Ovary (tissue), 9 donors: ENCODE data around the gene KRT33B. TPM values are rescaled to one million over a fixed set of nuclear protein-coding genes. Genes with fewer than 3 reads are reported as not detected.

ENCODE experiments used
- DNase-seq, 5 donors: peaks; one replicate each; pipeline ENCODE4 v3.0.0-alpha.2; 2019 to 2020
- H3K27ac ChIP-seq, 2 donors: fragments of 200-600 bp; one replicate each; pipeline versions ENCODE4 v1.5.1 to v1.8.0; 2019 to 2022
- H3K27me3 ChIP-seq: fragments of 200-600 bp; one replicate; pipeline ENCODE4 v1.8.0; 2022
- H3K36me3 ChIP-seq: fragments of 200-600 bp; sonication (generic); one replicate; pipeline ENCODE4 v1.5.1; 2019
- H3K4me1 ChIP-seq: one replicate; pipeline ENCODE4 v1.8.1; 2013; ENCODE audit warnings: mild to moderate bottlenecking, moderate library complexity; ENCODE audit not compliant: insufficient read depth
- H3K4me3 ChIP-seq: fragments of 200-600 bp; sonication (generic); one replicate; pipeline ENCODE4 v1.5.1; 2017
- H3K9me3 ChIP-seq, 2 donors: fragments of 200-600 bp in 1 of 2; sonication (generic) in 1 of 2; one replicate each; pipeline versions ENCODE4 v1.5.1 to v1.8.1; 2013 to 2019; ENCODE audit warnings: mild to moderate bottlenecking in 1 of 2, moderate library complexity in 1 of 2
- EP300 ChIP-seq: sonication (generic); formaldehyde crosslinking; IDR thresholded peaks from one replicate; pipeline ENCODE4 v1.6.1; 2017; ENCODE audit warnings: antibody characterized with exemption
- POLR2A ChIP-seq: fragments of 450-650 bp; IDR thresholded peaks from one replicate; pipeline ENCODE4 v1.6.1; 2017; ENCODE audit warnings: antibody characterized with exemption, mild to moderate bottlenecking, moderate library complexity
- WGBS, 3 donors: extraction: QIAGEN DNeasy Blood & Tissue Kit in 1 of 3; methylation state at CpG; one replicate each; pipeline versions ENCODE4 v1.1.5 to v1.1.7; 2013 to 2017; 5-methylcytosine and 5-hydroxymethylcytosine counted together
- intact Hi-C, 4 donors: fragments of 100-400 bp; cut with DNase I; formaldehyde crosslinking; loops; one replicate each; pipeline versions ENCODE4 v1.11.0 to v1.15.1; 2022 to 2023
- polyA plus RNA-seq, 2 donors: library from polyadenylated mRNA; stranded (reverse); fragments of 200-250 nt in 1 of 2; fragments of 350-450 nt in 1 of 2; fragmentation: Illumina TruSeq in 1 of 2; extraction: RNeasy Lipid Tissue Mini Kit (QIAGEN cat#74804) in 1 of 2; gene quantifications; one replicate each; pipeline ENCODE4 v1.2.3, GENCODE V29; 2013 to 2014
- total RNA-seq, 7 donors: library from RNA; depleted of rRNA in 2 of 7; stranded (reverse); fragments of >200 nt in 2 of 7; fragmentation: NEBNext Ultra II Directional in 3 of 7; extraction: Animal tissue kit (Norgen Biotek cat#: 25700) in 3 of 7; gene quantifications; one replicate each; pipeline versions ENCODE4 v1.1.0 to v1.2.4, GENCODE V29; 2016 to 2023
- TF ChIP-seq, protein P1 (sequence below), 3 donors: fragments of 450-650 bp in 2 of 3; fragments of 200-600 bp in 1 of 3; IDR thresholded peaks; one replicate each; pipeline versions ENCODE4 v1.5.1 to v1.8.0; 2016 to 2022; ENCODE audit warnings: antibody characterized with exemption in 3 of 3, mild to moderate bottlenecking in 1 of 3
- donor health status: DM: no; HTN: no; CAD: no; lungs with moderate emphysema.
- donor health status: DM: no; HTN: no; CAD: no.
- donor health status: Bipolar disorder and iron deficiency.
- donor health status: DM: yes; HTN: yes; CAD: no.
- donor health status: DM: no; HTN: no; CAD: no.
- donor health status: DM: yes; HTN: yes; CAD: no.

KRT33B gene
- total and polyA plus RNA-seq, 9 donors: not detected

DNA sequence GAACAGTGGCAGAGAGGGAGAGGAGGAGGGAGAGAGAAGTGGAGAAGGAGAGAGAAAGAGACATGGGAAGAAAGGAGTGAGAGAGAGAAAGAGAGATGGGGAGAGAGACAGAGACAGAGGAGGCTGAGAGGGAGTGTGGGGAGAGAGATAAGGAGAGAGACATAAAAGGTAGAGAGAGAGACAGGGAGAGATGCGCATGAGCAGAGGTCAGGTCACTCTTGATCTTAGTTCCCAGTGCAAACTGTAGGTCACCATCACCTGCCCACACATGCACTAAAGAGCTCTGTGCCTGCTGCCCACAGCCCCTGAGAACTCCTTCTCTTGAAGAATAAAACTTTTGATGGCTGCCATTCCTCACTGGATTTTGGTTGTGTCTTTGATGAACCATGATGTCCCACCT lies 33.9 kb downstream of the KRT33B start:
- Histone ChIP-seq H3K27me3 (no peaks in the 10 kb centered on the region), H3K4me1 (no peaks in the 10 kb centered on the region), H3K9me3 (no peaks in the 10 kb centered on the region), H3K36me3 (no peaks in the 10 kb centered on the region), H3K4me3 (no peak overlapping the region), H3K27ac (no peak overlapping the region)
- no peak for DNase-seq
- no peak for TF ChIP-seq EP300
- TF ChIP-seq POLR2A: no peak
- TF ChIP-seq, protein P1, sequence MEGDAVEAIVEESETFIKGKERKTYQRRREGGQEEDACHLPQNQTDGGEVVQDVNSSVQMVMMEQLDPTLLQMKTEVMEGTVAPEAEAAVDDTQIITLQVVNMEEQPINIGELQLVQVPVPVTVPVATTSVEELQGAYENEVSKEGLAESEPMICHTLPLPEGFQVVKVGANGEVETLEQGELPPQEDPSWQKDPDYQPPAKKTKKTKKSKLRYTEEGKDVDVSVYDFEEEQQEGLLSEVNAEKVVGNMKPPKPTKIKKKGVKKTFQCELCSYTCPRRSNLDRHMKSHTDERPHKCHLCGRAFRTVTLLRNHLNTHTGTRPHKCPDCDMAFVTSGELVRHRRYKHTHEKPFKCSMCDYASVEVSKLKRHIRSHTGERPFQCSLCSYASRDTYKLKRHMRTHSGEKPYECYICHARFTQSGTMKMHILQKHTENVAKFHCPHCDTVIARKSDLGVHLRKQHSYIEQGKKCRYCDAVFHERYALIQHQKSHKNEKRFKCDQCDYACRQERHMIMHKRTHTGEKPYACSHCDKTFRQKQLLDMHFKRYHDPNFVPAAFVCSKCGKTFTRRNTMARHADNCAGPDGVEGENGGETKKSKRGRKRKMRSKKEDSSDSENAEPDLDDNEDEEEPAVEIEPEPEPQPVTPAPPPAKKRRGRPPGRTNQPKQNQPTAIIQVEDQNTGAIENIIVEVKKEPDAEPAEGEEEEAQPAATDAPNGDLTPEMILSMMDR (IDR thresholded peaks at IDR 0.05): no peak
- intact Hi-C loops: no loop called here
- WGBS, 3 donors: 96 to 97% (median 96%) methylated on average over 1 of the region's 1 CpG

DNA sequence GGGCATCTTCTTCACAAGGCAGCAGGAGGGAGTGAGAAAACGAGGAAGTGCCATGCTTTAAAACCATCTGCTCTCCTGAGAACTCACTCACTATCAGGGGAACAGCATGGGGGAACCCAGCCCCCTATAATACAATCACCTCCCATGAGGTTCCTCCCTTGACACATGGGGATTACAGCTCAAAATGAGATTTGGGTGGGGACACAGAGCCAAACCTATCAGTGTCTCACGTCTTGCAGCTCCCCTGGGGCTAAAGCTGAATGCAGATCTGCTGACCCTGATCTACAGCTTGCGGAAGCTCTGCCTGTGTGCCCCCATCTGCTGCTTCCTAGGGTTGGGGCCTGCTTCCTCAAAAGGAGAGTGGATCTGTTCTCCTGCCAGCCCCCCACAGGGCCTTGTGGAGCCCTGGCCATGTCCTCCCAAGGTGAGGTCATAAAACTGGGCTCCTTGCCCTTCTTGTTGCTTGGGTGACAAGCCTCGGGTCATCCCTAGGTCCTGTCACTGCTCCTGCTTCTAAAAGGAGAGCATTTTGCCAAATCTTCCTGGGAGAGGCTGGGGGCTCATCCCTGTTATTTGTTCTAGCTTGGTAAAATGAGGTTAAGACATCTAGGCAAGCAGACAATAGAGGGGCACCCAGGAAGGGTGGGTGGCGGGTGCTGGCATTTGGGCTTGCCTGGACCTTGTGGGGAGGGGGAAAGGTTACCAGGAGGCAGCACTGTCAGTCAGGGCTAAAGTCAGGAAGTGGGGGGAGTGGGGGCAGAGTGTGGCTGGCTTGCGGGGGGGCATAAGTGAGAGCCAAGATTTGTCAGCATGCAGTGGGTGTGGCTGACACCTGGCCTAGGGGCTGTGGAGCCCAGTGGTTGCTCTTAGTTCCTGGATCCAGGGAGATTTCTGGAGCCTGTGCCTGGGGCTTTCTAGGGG lies 35.0 kb downstream of the KRT33B start:
- no peak overlapping the region for H3K27ac ChIP-seq
- TF ChIP-seq, protein P1 (IDR thresholded peaks at IDR 0.05): no peak
- TF ChIP-seq EP300 (no peak), POLR2A (no peak)
- H3K9me3 ChIP-seq: no peaks in the 10 kb centered on the region
- no peaks in the 10 kb centered on the region for H3K27me3 ChIP-seq
- DNase-seq: no peak
- 82 to 87% (median 86%) methylated on average over 6 of the region's 6 CpGs for WGBS, 3 donors
- H3K4me3 ChIP-seq: no peak overlapping the region
- no peaks in the 10 kb centered on the region for H3K36me3 ChIP-seq
- H3K4me1 ChIP-seq: no peaks in the 10 kb centered on the region
- intact Hi-C loops: no loop called here

DNA sequence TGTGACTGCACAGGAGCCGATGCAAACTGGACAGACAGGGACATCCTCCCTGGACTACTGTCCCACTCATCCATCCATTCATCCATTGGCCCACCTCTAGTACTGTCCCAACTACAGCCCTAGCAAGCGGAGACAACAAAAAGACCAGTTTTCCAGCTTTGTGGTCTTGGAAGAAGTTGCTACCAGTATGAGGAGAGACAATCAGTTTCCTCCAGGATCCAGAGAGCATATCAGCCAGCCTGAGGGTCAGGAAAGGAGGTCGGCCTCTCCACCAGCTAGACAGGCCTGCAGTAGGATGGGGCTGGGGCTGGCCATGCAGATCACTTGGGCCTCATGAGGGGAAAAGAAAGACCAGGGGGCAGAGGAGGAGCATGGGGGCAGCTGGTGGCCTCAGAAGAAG lies 35.8 kb downstream of the KRT33B start:
- no peak for DNase-seq
- Histone ChIP-seq H3K4me1 (no peaks in the 10 kb centered on the region), H3K27me3 (no peaks in the 10 kb centered on the region), H3K9me3 (no peaks in the 10 kb centered on the region), H3K4me3 (no peak overlapping the region), H3K36me3 (no peaks in the 10 kb centered on the region), H3K27ac (no peak overlapping the region)
- TF ChIP-seq EP300: no peak
- TF ChIP-seq, protein P1 (IDR thresholded peaks at IDR 0.05): no peak
- TF ChIP-seq POLR2A: no peak
- 93 to 98% (median 98%) methylated on average over 3 of the region's 3 CpGs for WGBS, 3 donors
- intact Hi-C loops: no loop called here

DNA sequence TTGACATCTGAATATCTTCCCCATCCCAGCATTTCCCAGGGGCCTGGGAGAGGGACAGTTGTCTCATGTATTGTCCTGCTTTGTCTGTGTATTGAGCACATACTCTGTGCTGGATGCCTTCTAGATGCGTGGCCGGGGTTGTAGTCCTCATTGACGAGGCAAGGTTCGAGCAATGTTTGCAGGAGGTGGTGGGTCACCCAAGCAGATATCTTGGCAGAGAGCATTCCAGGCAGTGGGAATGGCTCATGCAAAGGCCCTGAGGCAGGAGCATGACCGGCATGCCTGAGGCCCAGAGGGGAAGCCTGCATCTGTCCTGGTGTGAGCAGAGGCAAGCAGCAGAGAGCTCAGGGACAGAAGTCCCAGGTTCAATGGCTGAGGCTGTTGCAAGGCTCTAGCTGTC lies 36.5 kb downstream of the KRT33B start:
- H3K36me3 ChIP-seq: no peaks in the 10 kb centered on the region
- no peak overlapping the region for H3K4me3 ChIP-seq
- WGBS, 3 donors: 92 to 97% (median 95%) methylated on average over 5 of the region's 5 CpGs
- no peak overlapping the region for H3K27ac ChIP-seq
- intact Hi-C loops: no loop called here
- TF ChIP-seq, protein P1 (IDR thresholded peaks at IDR 0.05): no peak
- no peak for TF ChIP-seq POLR2A
- no peak for TF ChIP-seq EP300
- H3K27me3 ChIP-seq: no peaks in the 10 kb centered on the region
- DNase-seq: no peak
- H3K9me3 ChIP-seq: no peaks in the 10 kb centered on the region
- no peaks in the 10 kb centered on the region for H3K4me1 ChIP-seq
